D721Med (cell line): ENCODE results near the gene RASL11B.

ENCODE experiments used
- DNase-seq: peaks from one replicate; pipeline ENCODE4 v3.0.0; 2011; ENCODE audit warnings: low spot score; ENCODE audit not compliant: insufficient read length
- FAIRE-seq: peaks from 2 replicates; lab custom pipeline; 2011; peaks lifted over from hg19 to GRCh38; lab: Jason Lieb, UNC
- TF ChIP-seq, protein P1 (sequence below): IDR thresholded peaks from 2 replicates; pipeline ENCODE4 v1.5.1; 2012; ENCODE audit warnings: mild to moderate bottlenecking, control low read depth; ENCODE audit not compliant: insufficient read depth; ENCODE audit errors: missing control alignments

RASL11B gene, protein sequence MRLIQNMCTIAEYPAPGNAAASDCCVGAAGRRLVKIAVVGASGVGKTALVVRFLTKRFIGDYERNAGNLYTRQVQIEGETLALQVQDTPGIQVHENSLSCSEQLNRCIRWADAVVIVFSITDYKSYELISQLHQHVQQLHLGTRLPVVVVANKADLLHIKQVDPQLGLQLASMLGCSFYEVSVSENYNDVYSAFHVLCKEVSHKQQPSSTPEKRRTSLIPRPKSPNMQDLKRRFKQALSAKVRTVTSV

DNA sequence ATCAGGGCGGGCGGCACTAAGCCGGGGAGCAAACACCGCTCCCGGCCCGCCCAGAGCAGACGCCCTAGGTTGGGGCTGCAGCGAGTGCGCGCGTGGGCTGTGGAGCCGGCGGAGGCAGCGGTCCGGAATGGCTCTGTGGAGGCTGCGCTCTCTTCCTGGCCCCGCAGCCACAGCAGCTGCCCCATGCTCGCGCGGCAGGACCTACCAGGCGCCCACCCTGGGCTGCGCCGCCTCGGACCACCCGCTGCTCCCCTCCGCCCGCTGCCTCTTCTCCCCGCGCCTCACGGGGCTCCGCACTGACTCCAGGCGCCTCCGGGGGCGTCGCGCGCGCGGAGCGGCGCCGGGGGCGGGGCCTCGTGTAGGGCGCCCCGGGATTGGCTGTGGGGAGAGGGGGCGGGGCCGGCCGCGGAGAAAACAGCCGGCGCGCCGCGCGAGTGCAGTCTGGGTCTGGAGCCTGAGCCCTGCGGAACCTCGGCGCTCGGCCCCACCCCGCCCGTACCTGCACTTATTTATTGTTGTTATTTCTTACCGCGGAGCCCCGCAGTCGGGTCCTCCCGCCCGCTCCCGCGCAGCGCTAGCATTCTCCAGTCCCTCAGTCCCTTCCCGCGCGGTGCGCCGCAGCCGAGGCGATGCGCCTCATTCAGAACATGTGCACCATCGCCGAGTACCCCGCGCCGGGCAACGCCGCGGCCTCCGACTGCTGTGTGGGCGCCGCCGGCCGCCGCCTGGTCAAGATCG is at the start of gene RASL11B:
TSS of gene RASL11B (plus strand) at position 439 of the 738 bp plus-strand sequence. CDS start at position 630, 191 bp downstream.
- FAIRE-seq (no peak), DNase-seq (peak; percentile 74)
- TF ChIP-seq, protein P1, sequence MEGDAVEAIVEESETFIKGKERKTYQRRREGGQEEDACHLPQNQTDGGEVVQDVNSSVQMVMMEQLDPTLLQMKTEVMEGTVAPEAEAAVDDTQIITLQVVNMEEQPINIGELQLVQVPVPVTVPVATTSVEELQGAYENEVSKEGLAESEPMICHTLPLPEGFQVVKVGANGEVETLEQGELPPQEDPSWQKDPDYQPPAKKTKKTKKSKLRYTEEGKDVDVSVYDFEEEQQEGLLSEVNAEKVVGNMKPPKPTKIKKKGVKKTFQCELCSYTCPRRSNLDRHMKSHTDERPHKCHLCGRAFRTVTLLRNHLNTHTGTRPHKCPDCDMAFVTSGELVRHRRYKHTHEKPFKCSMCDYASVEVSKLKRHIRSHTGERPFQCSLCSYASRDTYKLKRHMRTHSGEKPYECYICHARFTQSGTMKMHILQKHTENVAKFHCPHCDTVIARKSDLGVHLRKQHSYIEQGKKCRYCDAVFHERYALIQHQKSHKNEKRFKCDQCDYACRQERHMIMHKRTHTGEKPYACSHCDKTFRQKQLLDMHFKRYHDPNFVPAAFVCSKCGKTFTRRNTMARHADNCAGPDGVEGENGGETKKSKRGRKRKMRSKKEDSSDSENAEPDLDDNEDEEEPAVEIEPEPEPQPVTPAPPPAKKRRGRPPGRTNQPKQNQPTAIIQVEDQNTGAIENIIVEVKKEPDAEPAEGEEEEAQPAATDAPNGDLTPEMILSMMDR = no peak

DNA sequence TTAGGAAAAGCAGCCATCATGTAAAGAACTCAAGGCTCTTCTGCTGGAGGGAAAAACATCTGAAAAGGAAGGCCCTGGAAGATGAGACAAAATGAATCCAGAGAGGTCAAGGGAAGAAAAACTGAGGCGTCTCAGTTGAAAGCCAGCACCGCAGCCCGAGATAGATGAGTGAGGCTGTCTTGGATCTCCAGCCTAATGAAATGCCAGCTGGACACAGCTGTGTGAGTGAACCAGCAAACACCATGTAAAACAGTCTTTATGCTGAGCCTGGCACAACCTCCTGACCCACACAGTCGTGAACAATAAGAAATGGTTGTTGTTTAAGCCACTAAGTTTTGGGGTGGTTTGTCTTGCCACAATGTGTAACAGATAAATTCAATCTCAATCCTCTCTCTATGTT is 48.6 kb upstream of the RASL11B start:
- no peak for FAIRE-seq
- TF ChIP-seq, protein P1 = no peak
- no peak for DNase-seq

DNA sequence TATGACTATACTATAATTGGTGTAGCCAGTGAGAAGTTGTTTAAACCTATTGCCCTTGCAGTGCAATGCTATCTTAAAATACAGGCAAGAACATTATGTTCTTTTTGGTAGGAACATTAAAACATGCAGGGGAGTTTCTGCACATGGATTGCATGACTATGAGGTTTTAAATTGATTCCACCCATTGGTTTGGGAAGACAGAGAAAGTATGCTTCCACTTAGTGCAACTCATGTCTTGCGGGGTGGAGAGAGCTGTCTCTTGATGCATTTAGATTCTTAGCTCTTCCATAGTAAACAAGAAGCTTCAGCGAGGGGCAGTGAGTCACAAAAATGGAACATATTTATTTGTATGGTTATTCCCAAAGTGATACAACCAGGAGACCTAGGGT is 39.5 kb upstream of the RASL11B start:
- no peak for FAIRE-seq
- no peak for DNase-seq
- TF ChIP-seq, protein P1 = no peak

DNA sequence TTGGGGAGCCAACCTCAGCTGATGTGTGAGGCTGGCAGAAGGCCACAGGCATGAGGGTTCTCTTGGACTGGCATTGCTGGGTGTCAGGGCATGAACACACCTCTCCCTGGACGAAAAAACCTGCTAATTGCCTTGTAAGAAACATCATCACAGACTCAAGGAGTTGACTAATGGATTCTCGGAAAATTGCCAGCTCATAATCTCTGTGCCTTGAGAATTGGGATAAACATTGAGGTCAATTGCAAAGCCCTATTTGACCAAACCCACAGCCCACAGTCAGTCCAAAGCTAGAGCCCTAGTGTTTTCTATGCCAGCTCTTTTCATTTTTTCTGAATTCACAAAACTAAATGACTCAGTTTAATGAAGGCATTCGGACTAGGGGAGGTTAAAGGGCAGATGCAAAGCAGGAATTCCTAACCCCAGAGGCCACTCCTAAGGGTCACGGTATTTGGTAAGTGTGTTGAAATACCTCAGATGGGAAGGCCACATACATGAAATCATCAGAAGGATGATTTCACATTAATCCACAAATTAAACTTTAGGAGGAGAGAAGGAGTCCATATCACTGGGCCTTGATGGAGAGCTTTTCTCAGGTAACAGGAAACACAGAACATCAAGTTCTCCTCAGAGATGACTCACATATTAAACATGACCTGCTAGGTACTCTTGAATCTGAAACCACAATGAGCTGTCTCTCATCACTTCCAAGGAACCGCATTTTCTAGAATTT is 39.0 kb upstream of the RASL11B start:
- TF ChIP-seq, protein P1 = no peak
- no peak for FAIRE-seq
- DNase-seq = no peak

DNA sequence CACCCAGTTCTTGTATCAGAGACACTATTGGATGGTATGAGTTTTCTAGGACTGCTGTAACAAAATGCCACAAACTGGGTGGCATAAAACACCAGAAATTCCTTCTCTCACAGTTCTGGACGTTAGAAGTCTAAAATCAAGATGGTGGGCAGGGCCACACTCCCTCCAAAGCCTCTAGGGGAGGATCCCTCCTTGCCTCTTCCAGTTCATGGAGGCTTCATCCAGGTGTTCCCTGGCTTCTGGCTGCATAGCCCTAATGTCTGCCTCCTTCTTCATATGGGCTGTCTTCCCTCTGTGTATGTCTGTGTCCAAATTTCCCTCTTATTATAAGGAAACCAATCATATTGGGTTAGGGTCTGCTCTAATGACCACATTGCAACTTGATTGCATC is 38.4 kb upstream of the RASL11B start:
- no peak for FAIRE-seq
- DNase-seq = no peak
- TF ChIP-seq, protein P1 = no peak

DNA sequence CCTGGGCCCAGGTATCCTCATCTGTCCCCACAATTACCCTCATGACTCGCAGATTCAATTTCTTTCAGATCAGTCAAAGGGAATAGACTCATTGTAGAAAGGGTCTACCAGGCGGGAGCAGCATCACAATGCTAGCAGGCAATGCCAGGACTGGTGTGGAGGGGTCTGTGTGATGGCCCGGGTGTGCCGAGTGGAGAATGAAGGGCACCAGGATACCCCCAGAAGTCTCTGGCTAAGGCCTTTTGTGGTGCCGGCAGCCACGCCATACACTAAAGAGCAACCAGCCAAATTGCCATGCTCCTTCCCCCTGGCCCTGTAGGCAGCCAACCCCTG is 37.9 kb upstream of the RASL11B start:
- no peak for FAIRE-seq

More for the DNA sequence above, 37.9 kb upstream of the RASL11B start:
- no peak for DNase-seq
- TF ChIP-seq, protein P1 = no peak
